Stimulated activated CD4-positive, alpha-beta T cell treated with anti-CD3 and anti-CD28 coated beads, Interleukin-15, amount 100 ng/mL, for 24 hours (primary cell): Measurements from ENCODE around the gene NLRP3.
A peak's percentile ranks its signal among the peaks of the same experiment; 100 is the strongest.
"Not testable (repeated sequence)": the region's sequence is repeated elsewhere in the genome, so short reads cannot be mapped to it uniquely, and the experiment has no call there.

ENCODE experiments used
- DNase-seq: peaks from one replicate; pipeline ENCODE4 v3.0.0-alpha.2; 2020

The NLRP3 gene

GRCh38 chr1:247474367-247474766 is 58.4 kb downstream of the NLRP3 start:
- DNase-seq = no peak

- no peak for DNase-seq
Measured at GRCh38 chr1:247475793-247476192, 59.8 kb downstream of the NLRP3 start.

GRCh38 chr1:247476328-247477058 is 60.5 kb downstream of the NLRP3 start:
- not testable (repeated sequence) for DNase-seq

- DNase-seq = no peak
Measured at GRCh38 chr1:247482747-247483146, 66.8 kb downstream of the NLRP3 start.

- DNase-seq = peak; percentile 25
Measured at GRCh38 chr1:247487057-247487456, 71.1 kb downstream of the NLRP3 start.

- no peak for DNase-seq
Measured at GRCh38 chr1:247491328-247491727, 75.4 kb downstream of the NLRP3 start.

GRCh38 chr1:247493106-247493505 is 77.1 kb downstream of the NLRP3 start:
- DNase-seq = no peak

GRCh38 chr1:247494767-247495166 is 78.8 kb downstream of the NLRP3 start:
- DNase-seq = no peak

GRCh38 chr1:247496581-247497285 is 80.8 kb downstream of the NLRP3 start:
- DNase-seq = no peak
